Cerebellar nuclear complex (tissue), 1 donor: ENCODE measurements around the gene METTL8.

Source experiments
- DNase-seq, 2 experiments: peaks; one replicate each; lab custom pipeline; 2025; lab: John Stamatoyannopoulos, UW

Gene METTL8

GRCh38 chr2:171433763-171434012 is at the start of gene METTL8:
METTL8 (minus strand) TSS chr2:171433990; CDS start chr2:171392185, 41,805 bp downstream.
- no peak for DNase-seq

GRCh38 chr2:171482877-171483276 is 49.1 kb upstream of the METTL8 start:
- no peak for DNase-seq

GRCh38 chr2:171482308-171482707 is 48.5 kb upstream of the METTL8 start:
- no peak for DNase-seq

- no peak for DNase-seq
Observed at GRCh38 chr2:171480908-171481307, 47.1 kb upstream of the METTL8 start.

- DNase-seq, result no peak
Observed at GRCh38 chr2:171479154-171479814, 45.5 kb upstream of the METTL8 start.

- DNase-seq, result no peak
Observed at GRCh38 chr2:171478345-171478744, 44.6 kb upstream of the METTL8 start.

- DNase-seq, result no peak
Observed at GRCh38 chr2:171475979-171476378, 42.2 kb upstream of the METTL8 start.

GRCh38 chr2:171470129-171470528 is 36.3 kb upstream of the METTL8 start:
- DNase-seq, result no peak

- DNase-seq, result no peak
Observed at GRCh38 chr2:171469176-171469575, 35.4 kb upstream of the METTL8 start.

- DNase-seq, result no peak
Observed at GRCh38 chr2:171460537-171460936, 26.7 kb upstream of the METTL8 start.

GRCh38 chr2:171459498-171459897 is 25.7 kb upstream of the METTL8 start:
- no peak for DNase-seq

- DNase-seq, result no peak
Observed at GRCh38 chr2:171452773-171453172, 19.0 kb upstream of the METTL8 start.

- DNase-seq, result no peak
Observed at GRCh38 chr2:171451074-171451473, 17.3 kb upstream of the METTL8 start.

GRCh38 chr2:171447675-171448074 is 13.9 kb upstream of the METTL8 start:
- no peak for DNase-seq

GRCh38 chr2:171441470-171441869 is 7.7 kb upstream of the METTL8 start:
- DNase-seq, result no peak

- DNase-seq, result no peak
Observed at GRCh38 chr2:171436307-171436706, 2.5 kb upstream of the METTL8 start.

- DNase-seq, result peak; percentile 81 to 93
Observed at GRCh38 chr2:171434013-171434989, 511 bp upstream of the METTL8 start, which contains the start of gene DCAF17. DCAF17 (plus strand) TSS chr2:171434226; CDS start chr2:171434578, 352 bp downstream.

GRCh38 chr2:171432969-171433762 is 624 bp downstream of the METTL8 start:
- no peak for DNase-seq

GRCh38 chr2:171432206-171432968 is 1.4 kb downstream of the METTL8 start:
- no peak for DNase-seq

GRCh38 chr2:171431677-171432167 is 2.1 kb downstream of the METTL8 start:
- DNase-seq, result no peak
